ENCODE results near the gene CRB2.

Gene CRB2

DNA sequence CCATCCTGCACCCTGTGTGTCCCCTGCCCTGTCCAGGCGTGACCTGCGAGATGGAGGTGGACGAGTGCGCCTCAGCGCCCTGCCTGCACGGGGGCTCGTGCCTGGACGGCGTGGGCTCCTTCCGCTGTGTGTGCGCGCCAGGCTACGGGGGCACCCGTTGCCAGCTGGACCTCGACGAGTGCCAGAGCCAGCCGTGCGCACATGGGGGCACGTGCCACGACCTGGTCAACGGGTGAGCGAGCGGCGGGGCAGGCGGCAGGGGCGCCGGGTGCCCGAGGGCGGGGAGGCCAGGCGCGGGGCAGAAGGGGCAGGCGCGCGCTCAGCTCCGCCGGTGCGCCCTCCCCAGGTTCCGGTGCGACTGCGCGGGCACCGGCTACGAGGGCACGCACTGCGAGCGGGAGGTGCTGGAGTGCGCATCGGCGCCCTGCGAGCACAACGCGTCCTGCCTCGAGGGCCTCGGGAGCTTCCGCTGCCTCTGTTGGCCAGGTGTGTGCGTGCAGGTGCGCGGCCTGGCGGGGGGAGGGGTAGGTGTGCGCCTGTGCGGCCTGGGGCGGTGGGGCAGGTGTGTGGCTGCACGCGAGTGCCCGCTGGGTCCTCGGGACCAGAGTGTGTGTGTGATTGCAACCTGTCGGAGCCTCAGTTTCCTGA, 10.0 kb downstream of the CRB2 start:
- DNase-seq, result no peak

DNA sequence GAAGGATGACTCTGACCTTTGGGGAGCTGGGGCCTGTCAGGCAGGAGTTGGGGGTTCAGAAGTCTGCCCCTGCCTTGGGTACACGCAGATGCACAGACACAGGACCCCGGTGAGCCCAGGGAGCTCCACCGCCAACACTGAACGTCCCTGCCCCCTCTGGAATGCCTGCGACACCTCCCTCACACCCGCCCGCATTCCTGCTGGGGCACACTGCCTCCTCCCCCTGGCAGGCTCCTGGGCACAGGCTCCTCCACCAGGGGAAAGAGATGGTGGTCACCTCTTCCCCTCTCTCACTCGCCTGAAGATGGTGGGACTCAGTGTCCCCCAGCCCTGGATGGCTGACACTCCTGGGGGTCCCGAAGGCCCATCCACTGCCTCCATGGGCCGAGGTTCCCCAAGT, 12.0 kb downstream of the CRB2 start:
- no peak for DNase-seq

- DNase-seq, result no peak
These were observed 12.6 kb downstream of the CRB2 start for GRCh38 chr9:123368536-123369153.

DNA sequence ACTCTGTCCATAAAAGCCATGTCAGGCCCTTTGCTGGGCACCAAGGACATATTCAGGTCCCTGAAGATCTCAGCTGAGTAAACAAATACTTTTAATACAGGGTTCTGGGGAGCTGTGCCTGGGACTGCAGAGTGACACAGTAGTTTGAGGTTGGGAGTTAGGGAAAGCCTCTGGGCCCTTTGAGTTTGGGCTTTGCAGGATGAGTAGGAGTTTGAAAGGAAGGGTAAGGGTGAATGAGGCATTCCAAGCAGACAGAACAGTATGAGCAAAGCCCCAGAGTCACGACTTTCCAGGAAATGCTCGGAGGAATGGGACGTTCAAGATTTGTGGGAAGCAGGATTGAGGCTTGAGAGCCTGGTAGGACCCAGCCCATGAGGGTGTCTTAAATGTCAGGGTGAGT, 13.3 kb downstream of the CRB2 start:
- no peak for DNase-seq

DNA sequence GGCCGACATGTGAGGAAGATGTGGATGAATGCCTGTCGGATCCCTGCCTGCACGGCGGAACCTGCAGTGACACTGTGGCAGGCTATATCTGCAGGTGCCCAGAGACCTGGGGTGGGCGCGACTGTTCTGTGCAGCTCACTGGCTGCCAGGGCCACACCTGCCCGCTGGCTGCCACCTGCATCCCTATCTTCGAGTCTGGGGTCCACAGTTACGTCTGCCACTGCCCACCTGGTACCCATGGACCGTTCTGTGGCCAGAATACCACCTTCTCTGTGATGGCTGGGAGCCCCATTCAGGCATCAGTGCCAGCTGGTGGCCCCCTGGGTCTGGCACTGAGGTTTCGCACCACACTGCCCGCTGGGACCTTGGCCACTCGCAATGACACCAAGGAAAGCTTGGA, 14.1 kb downstream of the CRB2 start:
- no peak for DNase-seq

DNA sequence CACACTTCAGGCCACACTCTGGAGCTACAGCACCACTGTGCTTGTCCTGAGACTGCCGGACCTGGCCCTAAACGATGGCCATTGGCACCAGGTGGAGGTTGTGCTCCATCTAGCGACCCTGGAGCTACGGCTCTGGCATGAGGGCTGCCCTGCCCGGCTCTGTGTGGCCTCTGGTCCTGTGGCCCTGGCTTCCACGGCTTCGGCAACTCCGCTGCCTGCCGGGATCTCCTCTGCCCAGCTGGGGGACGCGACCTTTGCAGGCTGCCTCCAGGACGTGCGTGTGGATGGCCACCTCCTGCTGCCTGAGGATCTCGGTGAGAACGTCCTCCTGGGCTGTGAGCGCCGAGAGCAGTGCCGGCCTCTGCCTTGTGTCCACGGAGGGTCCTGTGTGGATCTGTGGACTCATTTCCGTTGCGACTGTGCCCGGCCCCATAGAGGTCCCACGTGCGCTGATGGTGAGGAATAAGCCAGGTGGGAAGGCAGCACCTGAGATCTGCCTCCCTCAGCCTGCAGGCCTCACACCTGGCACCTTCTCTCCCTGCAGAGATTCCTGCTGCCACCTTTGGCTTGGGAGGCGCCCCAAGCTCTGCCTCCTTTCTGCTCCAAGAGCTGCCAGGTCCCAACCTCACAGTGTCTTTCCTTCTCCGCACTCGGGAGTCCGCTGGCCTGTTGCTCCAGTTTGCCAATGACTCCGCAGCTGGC, 14.7 kb downstream of the CRB2 start:
- DNase-seq, result no peak

- DNase-seq, result no peak
These were observed 15.2 kb downstream of the CRB2 start for GRCh38 chr9:123371228-123371584.

- no peak for DNase-seq
These were observed 16.0 kb downstream of the CRB2 start for GRCh38 chr9:123371805-123372590.

- DNase-seq, result no peak
These were observed 16.9 kb downstream of the CRB2 start for GRCh38 chr9:123372766-123373446.

- DNase-seq, result no peak
These were observed 17.5 kb downstream of the CRB2 start for GRCh38 chr9:123373447-123373923.

DNA sequence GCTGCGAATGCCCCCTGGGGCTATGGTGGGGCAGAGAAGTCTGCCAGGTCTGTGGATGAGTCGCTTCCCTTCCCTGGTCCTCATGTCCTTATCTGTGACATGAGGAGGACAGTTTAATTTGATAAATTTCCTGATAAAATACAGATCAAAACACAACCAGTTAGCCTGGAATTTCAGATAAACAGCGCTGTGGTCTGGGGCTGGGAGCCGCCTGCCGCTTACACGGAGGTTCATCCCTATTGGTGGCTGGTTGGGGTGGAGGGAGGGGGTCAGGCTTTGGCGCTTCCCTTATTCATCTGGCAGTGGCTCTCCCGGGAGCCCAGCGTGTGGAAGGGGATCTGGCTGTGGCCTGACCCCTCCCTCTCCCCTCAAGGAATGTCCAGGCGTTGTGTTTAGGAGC, 17.9 kb downstream of the CRB2 start:
- no peak for DNase-seq

GRCh38 chr9:123375469-123376132, 19.6 kb downstream of the CRB2 start:
- DNase-seq, result no peak

GRCh38 chr9:123376218-123377071, 20.4 kb downstream of the CRB2 start:
- no peak for DNase-seq

DNA sequence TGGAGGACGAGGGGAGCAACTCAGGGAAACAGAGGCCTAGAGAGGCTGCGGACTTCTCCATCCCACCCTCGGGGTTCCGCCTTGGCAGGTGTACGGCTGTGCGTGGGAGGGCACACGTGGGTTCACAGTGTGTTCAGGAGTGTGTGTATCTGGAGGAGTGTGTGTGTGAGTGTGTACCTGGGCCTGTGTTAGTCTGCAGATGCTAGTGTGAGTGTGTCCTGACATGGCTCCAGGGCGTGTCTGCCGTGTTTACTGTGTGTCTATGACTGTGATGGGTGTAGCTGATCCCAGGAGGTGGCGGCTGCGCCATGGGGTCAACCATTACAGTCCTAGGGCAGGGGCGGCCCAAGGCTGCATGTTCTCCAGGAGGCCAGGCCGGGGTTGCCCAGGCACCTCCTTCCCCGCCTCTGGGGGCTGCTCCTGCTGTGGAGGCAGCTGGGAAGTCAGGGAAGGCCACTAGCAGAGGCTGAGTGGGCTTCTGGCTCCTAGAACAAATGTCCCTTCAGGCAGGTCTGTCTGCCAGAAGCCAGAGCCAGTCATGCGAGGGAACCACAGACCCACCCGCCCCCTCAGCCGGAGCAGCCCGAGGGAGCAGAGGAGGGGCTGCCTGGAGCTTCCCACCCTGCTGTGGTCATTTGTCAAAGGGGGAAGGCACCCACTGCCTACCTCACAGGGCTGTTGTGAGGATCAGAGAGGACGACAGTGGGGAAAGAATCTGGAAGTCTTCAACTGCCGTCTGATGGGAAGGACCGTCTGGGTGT, 21.4 kb downstream of the CRB2 start:
- DNase-seq, result no peak

GRCh38 chr9:123378025-123378424, 22.0 kb downstream of the CRB2 start:
- DNase-seq, result no peak

- DNase-seq, result no peak
These were observed 23.1 kb downstream of the CRB2 start for GRCh38 chr9:123378956-123379660.

- DNase-seq, result no peak
These were observed 25.1 kb downstream of the CRB2 start for GRCh38 chr9:123380852-123381705.

- DNase-seq, result no peak
These were observed 26.9 kb downstream of the CRB2 start for GRCh38 chr9:123382653-123383511.
